ENCODE measurements around the gene RBM6. TPM values are rescaled to one million over a fixed set of nuclear protein-coding genes. Genes with fewer than 3 reads are reported as not detected.
"Not testable (repeated sequence)": the region's sequence is repeated elsewhere in the genome, so short reads cannot be mapped to it uniquely, and the experiment has no call there.

The RBM6 gene
- total RNA-seq, 6 donors from 2014 or later, result 67.9 to 380 (median 123) TPM

DNA sequence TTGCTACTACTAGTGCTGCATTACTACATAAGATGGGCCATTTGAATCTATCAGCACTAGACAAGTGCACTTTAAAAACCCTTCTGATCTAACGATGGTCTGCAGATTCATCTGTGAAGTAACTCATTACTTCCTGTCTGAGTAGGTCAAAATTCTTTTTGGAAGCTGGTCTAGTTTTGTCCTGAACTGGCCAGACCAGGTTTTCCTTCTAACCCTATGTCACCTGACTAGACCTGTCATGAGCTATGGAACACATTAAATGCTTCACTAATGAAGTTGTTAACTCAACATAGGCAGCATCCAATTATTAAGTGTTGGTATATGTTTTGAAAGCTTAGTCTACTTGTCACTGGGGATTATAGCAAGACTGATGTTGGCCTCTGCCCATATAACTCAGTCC is 138.7 kb downstream of the RBM6 start:
- peaks cover 0 to 41% (median 25%) of the 10 kb centered on the region in 4 donors for H3K36me3 ChIP-seq
- TF ChIP-seq EP300 (IDR thresholded peaks at IDR 0.05) (no peak), POLR2AphosphoS5 (IDR thresholded peaks at IDR 0.05) (no peak), POLR2A (IDR thresholded peaks at IDR 0.05) (no peak)
- TF ChIP-seq, protein P1, sequence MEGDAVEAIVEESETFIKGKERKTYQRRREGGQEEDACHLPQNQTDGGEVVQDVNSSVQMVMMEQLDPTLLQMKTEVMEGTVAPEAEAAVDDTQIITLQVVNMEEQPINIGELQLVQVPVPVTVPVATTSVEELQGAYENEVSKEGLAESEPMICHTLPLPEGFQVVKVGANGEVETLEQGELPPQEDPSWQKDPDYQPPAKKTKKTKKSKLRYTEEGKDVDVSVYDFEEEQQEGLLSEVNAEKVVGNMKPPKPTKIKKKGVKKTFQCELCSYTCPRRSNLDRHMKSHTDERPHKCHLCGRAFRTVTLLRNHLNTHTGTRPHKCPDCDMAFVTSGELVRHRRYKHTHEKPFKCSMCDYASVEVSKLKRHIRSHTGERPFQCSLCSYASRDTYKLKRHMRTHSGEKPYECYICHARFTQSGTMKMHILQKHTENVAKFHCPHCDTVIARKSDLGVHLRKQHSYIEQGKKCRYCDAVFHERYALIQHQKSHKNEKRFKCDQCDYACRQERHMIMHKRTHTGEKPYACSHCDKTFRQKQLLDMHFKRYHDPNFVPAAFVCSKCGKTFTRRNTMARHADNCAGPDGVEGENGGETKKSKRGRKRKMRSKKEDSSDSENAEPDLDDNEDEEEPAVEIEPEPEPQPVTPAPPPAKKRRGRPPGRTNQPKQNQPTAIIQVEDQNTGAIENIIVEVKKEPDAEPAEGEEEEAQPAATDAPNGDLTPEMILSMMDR (IDR thresholded peaks at IDR 0.05), result no peak
- peaks cover 0 to 9% (median 0%) of the 10 kb centered on the region in 4 donors for H3K4me1 ChIP-seq
- H3K27ac ChIP-seq, result no peak overlapping the region
- WGBS, 2 donors, result 18 to 21% methylated on average over 1 of the region's 1 CpG
- ATAC-seq (ENCODE audit: low FRiP score in 2 of 2) (no peak), DNase-seq (no peak)
- H3K27me3 ChIP-seq, result no peaks in the 10 kb centered on the region
- H3K4me3 ChIP-seq, result no peak overlapping the region
- H3K9me3 ChIP-seq, result no peaks in the 10 kb centered on the region

DNA sequence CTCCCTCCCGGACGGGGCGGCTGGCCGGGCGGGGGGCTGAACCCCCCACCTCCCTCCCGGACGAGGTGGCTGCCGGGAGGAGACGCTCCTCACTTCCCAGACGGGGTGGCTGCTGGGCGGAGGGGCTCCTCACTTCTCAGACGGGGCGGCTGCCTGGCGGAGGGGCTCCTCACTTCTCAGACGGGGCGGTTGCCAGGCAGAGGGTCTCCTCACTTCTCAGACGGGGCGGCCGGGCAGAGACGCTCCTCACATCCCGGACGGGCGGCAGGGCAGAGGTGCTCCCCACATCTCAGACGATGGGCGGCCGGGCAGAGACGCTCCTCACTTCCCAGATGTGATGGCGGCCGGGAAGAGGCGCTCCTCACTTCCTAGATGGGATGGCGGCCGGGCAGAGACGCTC is 145.0 kb downstream of the RBM6 start:
- WGBS, 2 donors, result 100% methylated on average over 1 of the region's 33 CpGs; no CpG with 5 or more reads in 1 of the 2 donors

DNA sequence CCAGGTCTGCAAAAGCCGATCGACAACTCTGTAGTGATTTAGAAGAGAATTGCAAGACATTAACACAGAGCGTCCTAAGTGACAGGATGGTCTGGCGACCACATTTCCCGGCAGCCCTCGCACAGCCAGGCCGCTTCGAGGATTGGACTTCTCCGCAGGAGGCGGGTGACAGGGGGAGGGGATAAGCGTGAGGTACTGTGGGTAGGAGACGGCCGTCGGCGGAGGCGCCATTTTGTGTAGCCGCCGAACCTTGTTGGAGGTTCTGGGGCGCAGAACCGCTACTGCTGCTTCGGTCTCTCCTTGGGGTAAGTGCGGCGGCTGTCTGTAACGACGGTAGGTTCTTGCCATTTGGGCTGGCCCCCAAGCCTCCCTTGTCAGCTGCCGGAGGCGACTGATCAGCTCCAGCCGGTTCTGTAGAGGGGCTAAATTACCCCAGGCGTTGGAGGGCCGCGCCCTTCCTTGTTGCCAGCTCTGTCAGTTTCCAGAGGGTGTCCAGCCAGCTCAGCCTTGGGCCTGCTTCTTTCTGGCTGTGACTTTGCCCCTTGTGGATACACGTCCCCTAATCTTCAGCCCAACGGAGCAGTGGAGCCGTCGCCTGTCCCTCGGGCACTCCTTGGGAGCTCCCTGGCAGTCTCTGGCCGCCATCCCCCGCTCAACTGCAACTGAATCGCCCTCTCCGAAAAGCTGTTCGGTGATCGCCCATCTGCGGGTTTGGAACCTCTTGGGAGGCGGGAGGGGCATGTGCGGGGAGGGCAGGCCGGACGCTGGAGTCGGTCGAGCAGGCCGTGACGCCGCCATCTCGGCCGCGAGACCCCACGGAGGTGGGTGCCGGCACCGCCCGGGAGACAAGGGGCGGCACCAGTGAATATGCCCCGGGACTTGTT is 149.0 kb downstream of the RBM6 start, which contains the start of gene RBM5:
Gene RBM5 (plus strand): TSS at position 195 of the 884 bp plus-strand sequence. CDS start 1,516 bp downstream, outside the sequence.
- ATAC-seq (ENCODE audit: low FRiP score in 2 of 2) (peak; percentile 100), DNase-seq (peak; percentile 91 to 95)
- Histone ChIP-seq H3K4me1 (peaks cover 12 to 23% (median 22%) of the 10 kb centered on the region in 4 donors), H3K9me3 (no peaks in the 10 kb centered on the region), H3K36me3 (peaks cover 19 to 37% (median 30%) of the 10 kb centered on the region in 4 donors), H3K27me3 (no peaks in the 10 kb centered on the region), H3K4me3 (peak within 1 kb of the TSS; percentile 80 to 99 (median 96)), H3K27ac (peak within 1 kb of the TSS; percentile 98 to 99 (median 98))
- TF ChIP-seq, protein P1 (IDR thresholded peaks at IDR 0.05), result peak in 1 of 6 experiments; percentile 8
- peak; percentile 90 to 93 for TF ChIP-seq POLR2AphosphoS5 (IDR thresholded peaks at IDR 0.05)
- peak in 1 of 4 donors; percentile 44 for TF ChIP-seq EP300 (IDR thresholded peaks at IDR 0.05)
- TF ChIP-seq POLR2A (IDR thresholded peaks at IDR 0.05), result peak in 3 of 4 donors; percentile 60 to 89 (median 78)
- WGBS, 2 donors, result 0 to 1% methylated on average over 11 to 49 of the region's 61 CpGs

More for the DNA sequence above, 145.0 kb downstream of the RBM6 start:
- H3K4me3 ChIP-seq; H3K27ac ChIP-seq; H3K9me3 ChIP-seq; H3K27me3 ChIP-seq; H3K36me3 ChIP-seq; ATAC-seq (ENCODE audit: low FRiP score in 2 of 2): not testable (repeated sequence)
- peaks cover under 1 to 18% (median 5%) of the 10 kb centered on the region in 4 donors for H3K4me1 ChIP-seq
- DNase-seq, result peak in 1 of 2 donors; percentile 56

DNA sequence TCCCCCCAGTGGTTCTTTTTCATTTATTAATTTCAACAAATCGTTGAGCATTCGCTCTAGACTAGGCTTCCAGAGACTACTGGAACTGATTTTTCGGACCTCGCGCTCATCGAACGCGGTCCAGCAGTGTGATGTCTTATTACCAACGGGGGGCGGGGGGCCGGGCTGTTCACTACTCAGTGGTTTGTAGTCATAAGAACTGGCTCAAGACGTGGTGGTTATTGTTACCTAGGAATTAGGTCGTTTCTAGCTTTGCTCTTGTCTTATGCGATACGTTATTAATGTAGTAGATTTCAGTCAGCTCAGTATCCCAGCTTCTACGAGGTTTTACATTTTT is 149.6 kb downstream of the RBM6 start:
- peaks cover 25 to 43% (median 36%) of the 10 kb centered on the region in 4 donors for H3K36me3 ChIP-seq
- peaks cover 12 to 26% (median 24%) of the 10 kb centered on the region in 4 donors for H3K4me1 ChIP-seq
- H3K27me3 ChIP-seq, result no peaks in the 10 kb centered on the region
- ATAC-seq (ENCODE audit: low FRiP score in 2 of 2) (peak in 1 of 2 donors; percentile 59), DNase-seq (no peak)
- peak overlapping the region; percentile 98 to 99 (median 98) for H3K27ac ChIP-seq
- no peaks in the 10 kb centered on the region for H3K9me3 ChIP-seq
- TF ChIP-seq, protein P1 (IDR thresholded peaks at IDR 0.05), result no peak
- TF ChIP-seq POLR2AphosphoS5 (IDR thresholded peaks at IDR 0.05), result no peak
- TF ChIP-seq EP300 (IDR thresholded peaks at IDR 0.05), result no peak
- TF ChIP-seq POLR2A (IDR thresholded peaks at IDR 0.05), result no peak
- peak overlapping the region; percentile 80 to 99 (median 96) for H3K4me3 ChIP-seq
- 0 to 1% methylated on average over 16 of the region's 16 CpGs for WGBS, 2 donors

DNA sequence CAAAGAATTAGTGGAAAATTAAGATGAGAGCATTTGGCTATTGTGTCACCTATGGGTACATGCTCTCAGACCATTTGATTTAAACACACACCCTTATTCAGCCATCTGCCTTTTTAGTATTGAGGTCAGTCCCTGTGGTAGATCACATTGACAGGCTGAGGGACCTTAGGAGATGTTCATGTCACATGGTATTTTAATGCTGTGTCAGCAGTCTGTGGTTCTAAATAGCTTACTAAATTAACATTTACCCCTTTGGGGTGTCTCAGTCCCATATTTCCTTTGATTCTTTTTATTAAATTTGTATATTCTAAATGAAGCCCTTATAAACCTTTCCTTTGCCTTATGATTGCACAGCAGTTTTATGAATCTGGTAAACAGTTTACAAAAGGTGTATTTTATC is 151.0 kb downstream of the RBM6 start:
- no peak overlapping the region for H3K27ac ChIP-seq
- no peaks in the 10 kb centered on the region for H3K9me3 ChIP-seq
- ATAC-seq (ENCODE audit: low FRiP score in 2 of 2) (no peak), DNase-seq (no peak)
- peaks cover 38 to 57% (median 50%) of the 10 kb centered on the region in 4 donors for H3K36me3 ChIP-seq
- H3K4me1 ChIP-seq, result peaks cover 12 to 32% (median 27%) of the 10 kb centered on the region in 4 donors
- TF ChIP-seq EP300 (IDR thresholded peaks at IDR 0.05) (no peak), POLR2AphosphoS5 (IDR thresholded peaks at IDR 0.05) (no peak), POLR2A (IDR thresholded peaks at IDR 0.05) (no peak)
- TF ChIP-seq, protein P1 (IDR thresholded peaks at IDR 0.05), result no peak
- H3K27me3 ChIP-seq, result no peaks in the 10 kb centered on the region
- peak overlapping the region in 1 of 4 donors; percentile 95 for H3K4me3 ChIP-seq

All from upper lobe of left lung (tissue), 6 donors.